Liver (tissue), 3 donors: ENCODE data around the gene BNC2.

ENCODE experiments used
- HNF4G ChIP-seq: IDR thresholded peaks from 2 replicates; pipeline ENCODE4 v1.6.1; 2016; ENCODE audit warnings: antibody characterized with exemption
- JUND ChIP-seq, 2 donors: IDR thresholded peaks; 2 replicates each; pipeline ENCODE4 v1.6.1; 2016; ENCODE audit warnings: antibody characterized with exemption in 2 of 2
- MAX ChIP-seq: IDR thresholded peaks from 2 replicates; pipeline ENCODE4 v1.6.1; 2016; ENCODE audit warnings: antibody characterized with exemption
- RAD21 ChIP-seq, 2 donors: IDR thresholded peaks; 2 replicates each; pipeline ENCODE4 v1.6.1; 2016; ENCODE audit warnings: antibody characterized with exemption in 2 of 2, mild to moderate bottlenecking in 2 of 2
- YY1 ChIP-seq: IDR thresholded peaks from 2 replicates; pipeline ENCODE4 v1.6.1; 2016; ENCODE audit warnings: antibody characterized with exemption, mild to moderate bottlenecking
- TF ChIP-seq, protein P1 (sequence below): fragments of 150-350 bp; IDR thresholded peaks from 2 replicates; pipeline ENCODE4 v1.5.1; 2017; ENCODE audit warnings: improper control_type of control experiment, low read depth, low read length; ENCODE audit not compliant: missing input control
- TF ChIP-seq, protein P2 (sequence below): IDR thresholded peaks from 2 replicates; pipeline ENCODE4 v1.6.1; 2016; ENCODE audit warnings: antibody characterized with exemption
- donor health status: healthy.
- donor health status: healthy.

DNA sequence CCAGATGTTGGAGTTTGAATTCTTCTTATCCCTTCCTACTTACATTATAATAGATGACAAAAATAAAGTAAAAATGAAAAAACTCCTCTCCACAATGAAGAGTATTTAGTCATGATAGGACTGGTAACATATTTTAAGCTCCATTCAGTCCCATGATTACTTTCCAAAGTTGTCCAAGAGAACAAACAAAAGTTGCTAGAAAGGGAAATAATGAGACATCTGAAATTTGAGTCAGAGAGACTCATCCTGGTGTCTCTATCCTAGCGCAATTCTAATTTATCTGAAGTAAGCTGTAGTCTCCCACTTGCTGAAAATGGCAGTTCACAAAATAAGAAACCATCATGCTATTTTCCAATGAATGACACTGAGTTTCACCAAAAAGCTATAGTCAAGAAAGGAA lies 152.2 kb downstream of the BNC2 start:
- TF ChIP-seq, protein P1, sequence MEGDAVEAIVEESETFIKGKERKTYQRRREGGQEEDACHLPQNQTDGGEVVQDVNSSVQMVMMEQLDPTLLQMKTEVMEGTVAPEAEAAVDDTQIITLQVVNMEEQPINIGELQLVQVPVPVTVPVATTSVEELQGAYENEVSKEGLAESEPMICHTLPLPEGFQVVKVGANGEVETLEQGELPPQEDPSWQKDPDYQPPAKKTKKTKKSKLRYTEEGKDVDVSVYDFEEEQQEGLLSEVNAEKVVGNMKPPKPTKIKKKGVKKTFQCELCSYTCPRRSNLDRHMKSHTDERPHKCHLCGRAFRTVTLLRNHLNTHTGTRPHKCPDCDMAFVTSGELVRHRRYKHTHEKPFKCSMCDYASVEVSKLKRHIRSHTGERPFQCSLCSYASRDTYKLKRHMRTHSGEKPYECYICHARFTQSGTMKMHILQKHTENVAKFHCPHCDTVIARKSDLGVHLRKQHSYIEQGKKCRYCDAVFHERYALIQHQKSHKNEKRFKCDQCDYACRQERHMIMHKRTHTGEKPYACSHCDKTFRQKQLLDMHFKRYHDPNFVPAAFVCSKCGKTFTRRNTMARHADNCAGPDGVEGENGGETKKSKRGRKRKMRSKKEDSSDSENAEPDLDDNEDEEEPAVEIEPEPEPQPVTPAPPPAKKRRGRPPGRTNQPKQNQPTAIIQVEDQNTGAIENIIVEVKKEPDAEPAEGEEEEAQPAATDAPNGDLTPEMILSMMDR, result no peak
- TF ChIP-seq RAD21 (IDR thresholded peaks at IDR 0.05), result no peak
- TF ChIP-seq YY1, result no peak
- TF ChIP-seq, protein P2, sequence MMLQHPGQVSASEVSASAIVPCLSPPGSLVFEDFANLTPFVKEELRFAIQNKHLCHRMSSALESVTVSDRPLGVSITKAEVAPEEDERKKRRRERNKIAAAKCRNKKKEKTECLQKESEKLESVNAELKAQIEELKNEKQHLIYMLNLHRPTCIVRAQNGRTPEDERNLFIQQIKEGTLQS, result no peak
- no peak for TF ChIP-seq MAX
- no peak for TF ChIP-seq JUND (IDR thresholded peaks at IDR 0.05)
- TF ChIP-seq HNF4G, result no peak
